Esophagus muscularis mucosa (tissue), 2 donors: Measurements from ENCODE around the gene SNX27.

Experiments
- POLR2A ChIP-seq: fragments of 450-650 bp; IDR thresholded peaks from one replicate; pipeline ENCODE4 v1.6.1; 2017; ENCODE audit warnings: antibody characterized with exemption, moderate library complexity, mild to moderate bottlenecking, low read depth
- POLR2AphosphoS5 ChIP-seq, 2 donors: sonication (generic); formaldehyde crosslinking; IDR thresholded peaks; one replicate each; pipeline ENCODE4 v1.6.1; 2017; ENCODE audit warnings: antibody characterized with exemption in 2 of 2

GRCh38 chr1:151668090-151668489 lies 56.2 kb downstream of the SNX27 start:
- no peak for TF ChIP-seq POLR2A
- TF ChIP-seq POLR2AphosphoS5 (IDR thresholded peaks at IDR 0.05): no peak
